NCI-H1105 (cell line): ENCODE results near the gene EMC8.

ENCODE experiments used
- DNase-seq: peaks from one replicate; lab custom pipeline; 2025; lab: John Stamatoyannopoulos, UW

The EMC8 gene

GRCh38 chr16:85753976-85754375, 45.4 kb downstream of the EMC8 start:
- no peak for DNase-seq

DNA sequence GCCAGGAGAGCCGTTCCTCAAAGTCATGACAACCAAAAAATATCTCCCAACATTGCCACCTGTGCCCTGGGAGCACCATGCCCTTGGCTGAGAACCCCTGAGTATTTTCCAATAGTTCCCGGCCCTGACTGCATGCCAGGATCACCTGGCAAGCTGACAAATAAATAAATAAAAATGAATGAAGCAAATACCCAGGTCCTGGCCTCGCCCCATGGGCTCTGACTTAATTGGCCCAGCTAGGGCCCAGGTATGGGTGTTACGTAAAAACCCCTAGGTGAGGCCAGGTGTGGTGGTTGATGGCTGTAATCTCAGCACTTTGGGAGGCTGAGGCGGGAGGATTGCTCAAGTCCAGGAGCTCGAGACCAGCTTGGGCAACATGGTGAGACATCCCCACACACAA, 45.8 kb downstream of the EMC8 start:
- DNase-seq = no peak

DNA sequence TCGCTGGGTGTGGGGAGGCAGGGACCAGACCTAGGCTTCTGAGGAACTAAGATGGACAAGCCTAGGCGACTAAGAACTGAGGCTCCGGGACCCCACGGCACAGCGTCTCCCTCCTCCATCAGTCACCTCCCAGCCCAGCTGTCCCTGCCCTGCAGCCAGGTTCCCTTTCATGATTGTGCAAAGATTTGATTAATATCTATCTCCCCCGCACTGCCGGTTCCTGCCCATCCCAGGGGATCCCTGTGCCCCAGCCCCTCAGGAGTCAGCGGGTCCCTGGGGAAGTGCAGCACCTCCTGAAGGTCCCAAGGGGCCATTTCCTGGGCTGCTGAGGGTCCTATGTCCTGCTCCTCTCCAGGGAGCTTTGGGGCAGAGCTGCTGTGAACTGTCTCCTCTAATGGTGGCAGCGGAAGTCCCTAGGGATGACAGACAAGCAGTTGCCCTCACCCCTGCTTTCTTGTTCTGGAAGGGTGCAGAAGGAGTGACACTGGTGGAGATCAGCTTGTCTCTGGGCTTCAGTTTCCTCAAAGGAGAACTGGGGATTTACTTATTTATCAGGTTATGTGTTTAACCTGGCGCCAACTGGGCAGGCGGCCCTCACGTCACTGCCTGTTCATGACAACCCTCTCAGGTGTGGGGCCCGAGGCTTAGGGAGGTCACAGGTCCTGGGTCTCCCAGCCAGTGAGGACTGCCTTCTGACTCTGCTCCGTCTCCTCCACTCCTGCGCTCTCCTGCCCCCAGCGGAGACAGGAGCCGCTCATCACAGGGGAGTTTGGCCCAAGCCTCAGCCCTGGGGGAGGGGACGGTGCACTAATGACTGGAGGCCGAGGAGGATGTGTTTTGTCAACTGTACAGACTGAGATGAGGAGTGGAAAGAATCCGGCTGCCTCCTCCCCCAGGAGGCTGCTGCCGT, 46.6 kb downstream of the EMC8 start:
- DNase-seq = no peak

DNA sequence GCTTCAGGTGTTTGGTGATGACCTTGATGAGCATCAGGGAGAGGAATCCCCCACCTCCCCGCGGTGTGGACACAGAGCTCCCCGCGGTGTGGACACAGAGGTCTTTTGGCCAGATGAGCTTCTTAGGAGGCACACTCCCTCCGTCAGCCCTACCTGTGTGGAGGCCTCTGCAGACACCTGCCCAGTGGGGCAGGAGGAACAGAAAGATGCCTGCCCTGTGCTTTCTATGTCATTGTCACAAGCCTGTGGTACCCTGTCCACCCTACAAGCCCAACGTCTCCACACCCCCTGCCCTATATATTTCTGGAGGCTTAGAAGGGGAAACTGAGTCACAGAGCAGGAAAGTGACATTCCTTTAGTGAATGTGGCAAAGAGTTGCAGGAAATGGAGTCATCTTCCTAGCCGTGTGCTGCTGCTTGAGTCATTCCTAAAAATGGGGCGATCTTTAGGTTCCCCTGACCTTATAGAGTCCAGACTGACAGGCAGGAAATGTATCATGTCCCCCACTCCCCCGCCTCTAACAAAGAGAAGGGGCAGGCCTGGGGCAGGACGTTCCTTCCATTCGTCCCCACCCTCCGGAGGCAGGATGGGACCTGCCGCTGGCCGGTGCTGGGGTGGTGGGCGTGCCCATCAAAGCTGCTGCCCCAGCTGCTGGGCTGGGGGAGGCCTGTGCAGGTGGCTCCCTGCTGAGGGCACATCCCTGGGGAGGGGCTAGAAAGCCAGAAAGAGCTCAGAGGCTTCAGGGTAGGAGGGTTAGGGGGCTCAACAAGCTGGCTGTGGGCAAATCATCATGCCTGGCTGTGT, 47.4 kb downstream of the EMC8 start:
- DNase-seq = no peak

GRCh38 chr16:85750827-85751697, 48.3 kb downstream of the EMC8 start, which contains the start of gene C16orf74:
TSS of gene C16orf74 (minus strand) at chr16:85751096. CDS start at chr16:85735217, 15,879 bp downstream.
- no peak for DNase-seq

DNA sequence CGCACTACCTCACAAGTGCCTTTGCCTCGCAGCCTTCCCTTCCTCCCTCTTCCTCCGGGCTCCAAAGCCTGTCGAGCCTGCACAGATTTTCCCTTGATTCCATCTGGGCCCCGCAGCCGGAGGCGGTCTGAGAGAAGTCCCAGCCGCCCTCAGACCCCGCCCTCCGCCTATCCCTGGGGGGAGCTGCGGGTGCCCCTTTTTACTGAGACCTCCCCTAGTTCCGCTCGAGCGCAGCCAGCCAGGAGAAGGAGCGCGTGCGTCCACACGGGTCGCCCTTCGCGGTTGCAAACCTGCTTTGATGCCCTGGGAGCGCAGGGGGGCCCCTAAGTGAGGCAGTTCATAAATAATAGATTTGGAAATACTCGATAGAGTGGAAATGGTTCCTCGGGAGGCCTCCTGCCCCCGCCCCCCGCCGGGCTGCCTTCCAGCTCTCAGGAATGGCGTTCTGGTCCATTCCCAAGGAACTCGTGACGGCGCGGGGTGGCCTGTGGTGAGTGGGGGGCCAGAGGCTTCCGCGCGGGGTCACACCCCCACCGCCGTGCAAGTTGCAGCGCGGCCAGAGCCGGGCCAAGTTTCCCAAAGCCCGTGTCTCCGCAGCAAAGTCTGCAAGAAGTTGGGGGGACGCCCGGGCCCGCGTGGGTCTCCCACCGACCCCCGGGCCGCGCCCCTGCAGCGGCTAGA, 49.1 kb downstream of the EMC8 start:
- no peak for DNase-seq

GRCh38 chr16:85749771-85750145, 49.6 kb downstream of the EMC8 start:
- no peak for DNase-seq

GRCh38 chr16:85746460-85747215, 52.7 kb downstream of the EMC8 start:
- DNase-seq = no peak

GRCh38 chr16:85738923-85739715, 60.2 kb downstream of the EMC8 start:
- no peak for DNase-seq

DNA sequence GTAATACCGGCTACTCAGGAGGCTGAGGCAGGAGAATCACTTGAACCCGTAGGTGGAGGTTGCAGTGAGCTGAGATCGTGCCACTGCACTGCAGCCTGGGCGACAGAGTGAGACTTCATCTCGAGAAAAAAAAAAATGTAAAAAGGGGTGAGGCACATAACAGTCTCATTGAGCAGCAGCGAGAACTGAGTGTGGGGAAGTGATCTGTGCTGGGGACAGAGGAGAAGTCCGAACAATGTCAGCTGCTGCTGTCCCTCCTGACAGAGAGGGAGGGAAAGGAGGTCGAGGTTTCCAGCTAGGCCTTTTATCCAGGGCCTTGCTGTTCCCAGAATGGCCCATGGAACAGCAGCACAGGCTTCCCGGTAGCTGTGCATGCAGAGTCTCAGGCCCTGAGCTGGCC, 62.4 kb downstream of the EMC8 start:
- no peak for DNase-seq

- no peak for DNase-seq
Measured at GRCh38 chr16:85735946-85736345, 63.4 kb downstream of the EMC8 start.

- no peak for DNase-seq
Measured at GRCh38 chr16:85735225-85735635, 64.1 kb downstream of the EMC8 start.

- no peak for DNase-seq
Measured at GRCh38 chr16:85734311-85735017, 64.9 kb downstream of the EMC8 start.

GRCh38 chr16:85733839-85734170, 65.5 kb downstream of the EMC8 start:
- DNase-seq = no peak

DNA sequence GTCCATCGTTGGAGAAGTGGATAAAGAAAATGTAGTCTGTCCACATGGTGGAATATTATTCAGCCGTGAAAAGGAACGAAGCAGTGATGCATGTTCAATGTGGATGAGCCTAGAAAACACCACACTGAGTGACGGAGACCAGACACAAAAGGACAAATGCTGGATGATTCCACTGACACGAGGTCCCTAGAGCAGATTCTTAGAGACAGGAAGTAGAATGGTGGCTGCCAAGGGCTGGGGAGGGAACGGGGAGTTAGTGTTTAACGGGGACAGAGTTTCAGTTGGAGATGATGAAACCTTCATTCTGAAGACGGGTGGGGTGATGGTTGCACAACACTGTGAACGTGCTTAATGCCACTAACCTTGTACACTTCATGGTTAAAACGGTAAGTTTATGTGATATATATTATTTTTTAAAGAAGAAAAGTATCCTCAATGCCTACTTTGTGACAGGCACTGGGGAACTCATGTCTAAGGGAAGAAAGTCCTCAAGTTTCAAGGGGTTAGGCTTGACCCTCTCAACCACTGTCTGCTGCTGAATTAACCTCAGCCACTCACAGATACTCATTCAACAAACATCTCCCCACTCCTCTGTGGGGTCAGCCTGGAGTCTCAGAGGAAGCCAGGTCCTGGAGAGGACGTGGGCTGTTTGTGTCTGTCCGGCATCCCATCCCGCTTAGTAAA, 66.0 kb downstream of the EMC8 start:
- no peak for DNase-seq

- no peak for DNase-seq
Measured at GRCh38 chr16:85731179-85731578, 68.2 kb downstream of the EMC8 start.

DNA sequence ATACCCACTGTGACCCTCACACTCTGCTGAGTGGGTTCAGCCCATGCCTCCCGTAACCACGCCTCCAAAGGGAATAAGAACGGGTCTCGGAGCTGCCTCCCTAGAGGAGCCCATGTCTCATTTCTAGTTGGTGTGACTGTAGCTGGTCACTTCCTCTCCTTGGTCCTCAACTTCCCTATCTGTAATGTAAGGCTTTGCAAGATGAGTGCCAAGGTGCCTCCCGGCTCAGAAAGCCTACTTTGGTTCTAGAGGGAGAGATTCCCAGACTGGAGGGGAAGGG, 69.2 kb downstream of the EMC8 start:
- DNase-seq = no peak

- DNase-seq = no peak
Measured at GRCh38 chr16:85729452-85730185, 69.7 kb downstream of the EMC8 start.
